Stimulated activated CD4-positive, alpha-beta T cell treated with anti-CD3 and anti-CD28 coated beads, Interleukin-2, amount 100 ng/mL, for 4 hours (primary cell): Measurements from ENCODE around the gene PTK6.
"Not testable (repeated sequence)": the region's sequence is repeated elsewhere in the genome, so short reads cannot be mapped to it uniquely, and the experiment has no call there.

ENCODE experiments used
- DNase-seq: peaks from one replicate; pipeline ENCODE4 v3.0.0-alpha.2; 2020; ENCODE audit warnings: low read depth

The PTK6 gene

GRCh38 chr20:63568986-63569949 lies 32.1 kb upstream of the PTK6 start:
- DNase-seq: no peak

- no peak for DNase-seq
Measured at GRCh38 chr20:63568170-63568981, 31.2 kb upstream of the PTK6 start.

DNA sequence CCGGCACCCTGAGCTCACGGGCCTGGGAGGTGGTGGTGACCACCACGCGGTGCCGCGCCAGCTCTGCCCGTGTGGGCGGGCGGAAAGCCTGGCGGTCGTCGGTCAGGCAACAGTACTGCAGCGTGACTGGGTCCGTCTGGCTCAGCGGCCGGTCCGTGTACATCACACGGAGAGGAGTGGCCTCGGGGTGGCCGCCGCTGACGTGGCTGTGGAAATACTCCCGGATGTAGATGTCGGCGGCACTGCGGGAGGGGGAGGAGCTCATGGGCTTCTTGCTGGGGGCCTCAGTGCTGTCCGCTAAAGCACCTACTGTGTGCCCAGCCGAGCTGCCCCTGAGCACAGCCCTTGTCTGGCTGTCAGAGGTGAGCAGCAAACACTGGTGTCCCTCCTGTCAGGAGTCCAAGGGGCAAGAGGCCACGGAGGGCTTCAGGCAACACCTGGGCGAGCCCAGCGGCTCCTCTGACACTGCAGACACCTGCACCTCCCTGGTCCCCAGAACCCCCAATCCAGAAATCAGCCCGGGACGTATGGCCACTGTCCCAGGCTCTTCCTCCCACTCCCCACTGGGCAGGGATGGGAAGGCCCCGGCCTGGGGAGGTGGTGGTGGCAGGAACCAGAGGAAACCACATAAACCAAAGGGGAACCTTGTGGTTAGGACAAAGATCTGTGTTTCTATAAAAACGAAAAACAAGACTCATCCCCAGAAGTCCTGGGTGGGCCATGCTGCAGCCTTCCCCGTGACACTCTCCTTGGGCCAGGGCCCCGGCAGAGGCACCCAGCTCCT lies 30.4 kb upstream of the PTK6 start:
- DNase-seq: no peak

DNA sequence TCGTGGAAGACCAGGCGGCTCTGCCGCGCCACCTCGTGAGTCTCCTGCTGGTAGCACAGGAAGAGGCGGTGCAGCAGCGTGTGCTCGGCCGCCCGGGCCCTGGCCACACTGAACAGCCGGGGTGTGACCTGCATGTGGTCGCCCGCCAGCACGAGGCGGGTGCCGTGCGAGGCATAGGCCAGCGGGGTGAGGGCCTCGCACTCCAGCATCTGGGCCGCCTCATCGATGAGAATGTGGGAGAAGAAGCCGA lies 29.9 kb upstream of the PTK6 start:
- DNase-seq: no peak

- no peak for DNase-seq
Measured at GRCh38 chr20:63566395-63567135, 29.4 kb upstream of the PTK6 start.

DNA sequence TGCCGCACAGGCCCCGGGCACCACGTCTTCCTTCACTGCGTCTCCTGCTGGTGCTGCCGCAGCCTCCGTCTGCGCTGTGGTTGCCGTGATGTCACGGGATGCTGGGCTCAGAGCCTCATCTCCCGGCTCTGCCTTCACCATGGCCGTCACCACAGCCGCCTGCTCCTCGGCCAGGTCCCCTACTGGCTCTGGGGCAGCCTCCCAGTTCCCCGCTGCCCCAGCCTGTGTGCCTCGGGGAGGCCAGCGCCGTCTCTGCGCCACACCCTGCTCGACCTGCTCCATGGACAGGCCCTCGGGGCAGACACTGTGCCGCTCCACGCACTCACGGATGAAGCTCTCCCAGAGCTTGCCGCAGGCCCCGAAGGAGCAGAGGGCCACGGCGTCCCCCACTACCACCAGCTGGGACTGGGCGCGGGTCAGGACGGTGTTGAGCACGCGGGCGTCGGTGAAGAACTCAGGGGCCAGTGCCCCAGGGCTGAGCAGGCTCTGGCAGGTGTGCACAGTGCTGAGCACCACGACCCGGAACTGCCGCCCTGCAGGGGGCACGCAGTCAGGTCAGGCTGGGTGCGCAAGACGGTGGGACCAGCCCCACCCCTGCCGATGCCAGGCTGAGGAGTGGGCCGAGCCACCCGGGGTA lies 28.6 kb upstream of the PTK6 start:
- no peak for DNase-seq

DNA sequence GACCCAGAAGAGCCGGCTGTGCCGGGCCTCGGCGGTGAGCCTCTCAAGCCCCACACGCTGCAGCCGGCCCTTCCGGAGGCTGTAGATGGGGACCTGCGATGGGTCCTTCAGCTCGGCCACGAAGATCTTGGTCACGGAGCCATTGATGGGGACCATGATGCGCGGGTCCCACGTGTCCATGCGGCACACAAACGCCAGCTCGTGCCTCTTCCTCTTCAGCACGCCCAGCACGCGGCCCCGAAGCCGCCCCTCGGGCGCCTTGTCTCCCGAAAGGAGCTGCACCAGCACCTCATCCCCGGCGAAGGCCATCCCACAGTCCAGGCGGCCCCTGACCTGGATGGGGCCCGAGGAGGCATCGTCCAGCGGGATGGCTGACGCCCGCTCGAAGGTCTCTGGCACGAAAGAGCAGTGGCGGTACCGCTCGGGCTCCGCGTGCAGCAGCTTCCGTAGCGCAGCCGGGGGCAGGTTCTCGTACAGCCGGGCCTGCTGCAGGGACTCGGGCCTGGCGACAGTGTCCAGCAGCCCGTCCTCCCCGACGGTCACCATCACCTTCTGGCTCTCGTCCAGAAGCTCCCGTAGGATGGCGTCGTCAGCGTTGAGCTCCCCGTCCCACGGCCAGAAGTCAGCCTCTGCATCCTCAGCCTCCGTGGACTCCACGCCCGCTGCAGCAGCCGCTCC lies 28.0 kb upstream of the PTK6 start:
- no peak for DNase-seq

DNA sequence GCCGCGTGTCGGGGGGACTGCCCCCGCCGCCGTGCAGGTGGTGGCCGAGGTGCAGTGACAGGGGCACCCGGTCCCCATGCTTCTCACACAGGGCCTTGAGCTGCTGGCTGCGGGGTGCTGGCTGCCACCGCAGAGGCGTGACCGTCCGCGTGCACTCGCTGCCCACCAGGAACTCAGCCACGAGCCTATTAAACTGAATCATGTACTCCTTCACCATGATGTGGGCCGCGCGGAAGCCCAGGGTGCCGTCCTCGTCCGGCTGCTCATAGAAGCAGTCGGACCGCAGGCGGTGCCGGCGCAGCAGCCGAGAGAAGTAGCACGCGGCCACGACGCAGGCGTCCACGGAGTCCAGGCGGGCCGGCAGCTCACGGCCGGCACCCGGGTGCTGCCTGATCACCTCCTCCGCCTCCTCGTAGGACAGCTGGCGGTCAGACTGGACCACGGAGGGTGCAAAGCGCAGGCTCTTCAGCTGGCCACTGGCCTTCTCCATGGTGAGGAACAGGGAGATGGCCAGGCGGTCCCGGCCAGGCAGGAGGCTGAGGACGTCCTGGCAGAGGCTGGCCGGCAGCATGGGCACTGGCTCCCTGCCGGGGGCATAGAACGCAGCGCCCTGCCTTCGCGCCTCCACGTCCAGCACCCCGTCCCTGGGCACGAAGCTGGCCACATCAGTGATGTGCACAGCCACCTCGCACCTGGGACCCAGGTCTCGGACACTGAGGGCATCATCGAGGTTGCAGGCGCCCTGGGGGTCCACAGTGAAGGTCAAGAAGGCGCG lies 27.0 kb upstream of the PTK6 start:
- DNase-seq: no peak

DNA sequence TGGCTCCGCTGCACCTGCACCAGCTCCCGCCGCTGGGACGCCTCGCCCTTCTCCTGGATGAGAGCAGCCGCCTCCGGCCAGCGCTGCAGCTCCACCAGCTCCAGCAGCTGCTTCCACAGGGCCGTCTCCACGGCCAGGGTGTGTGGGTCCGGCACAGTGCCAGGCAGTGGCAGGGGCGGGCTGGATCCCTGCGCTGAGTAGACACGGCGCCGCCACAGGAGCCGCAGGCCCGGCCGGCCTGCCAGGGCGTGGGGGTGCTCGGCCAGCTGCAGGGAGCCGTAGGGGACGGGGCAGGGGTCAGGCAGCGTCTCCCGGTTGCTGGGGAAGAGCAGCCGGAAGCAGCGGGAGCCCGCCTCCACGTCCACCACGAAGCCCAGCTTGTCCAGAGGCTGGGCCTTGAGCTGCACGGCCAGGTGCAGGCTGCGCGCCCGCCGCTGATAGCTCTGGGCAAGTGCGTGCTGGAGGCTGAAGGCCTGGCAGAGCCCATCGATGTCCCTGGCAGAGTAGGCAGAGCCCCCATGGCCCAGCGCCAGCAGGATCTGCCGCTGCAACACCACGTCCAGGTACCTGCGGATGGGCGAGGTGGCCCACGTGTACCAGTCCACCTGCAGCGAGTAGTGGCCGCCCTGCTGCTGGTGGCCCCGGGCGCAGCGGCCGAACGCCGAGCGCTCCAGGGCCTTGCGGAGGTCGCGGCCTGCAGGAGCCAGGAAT lies 26.2 kb upstream of the PTK6 start:
- no peak for DNase-seq

DNA sequence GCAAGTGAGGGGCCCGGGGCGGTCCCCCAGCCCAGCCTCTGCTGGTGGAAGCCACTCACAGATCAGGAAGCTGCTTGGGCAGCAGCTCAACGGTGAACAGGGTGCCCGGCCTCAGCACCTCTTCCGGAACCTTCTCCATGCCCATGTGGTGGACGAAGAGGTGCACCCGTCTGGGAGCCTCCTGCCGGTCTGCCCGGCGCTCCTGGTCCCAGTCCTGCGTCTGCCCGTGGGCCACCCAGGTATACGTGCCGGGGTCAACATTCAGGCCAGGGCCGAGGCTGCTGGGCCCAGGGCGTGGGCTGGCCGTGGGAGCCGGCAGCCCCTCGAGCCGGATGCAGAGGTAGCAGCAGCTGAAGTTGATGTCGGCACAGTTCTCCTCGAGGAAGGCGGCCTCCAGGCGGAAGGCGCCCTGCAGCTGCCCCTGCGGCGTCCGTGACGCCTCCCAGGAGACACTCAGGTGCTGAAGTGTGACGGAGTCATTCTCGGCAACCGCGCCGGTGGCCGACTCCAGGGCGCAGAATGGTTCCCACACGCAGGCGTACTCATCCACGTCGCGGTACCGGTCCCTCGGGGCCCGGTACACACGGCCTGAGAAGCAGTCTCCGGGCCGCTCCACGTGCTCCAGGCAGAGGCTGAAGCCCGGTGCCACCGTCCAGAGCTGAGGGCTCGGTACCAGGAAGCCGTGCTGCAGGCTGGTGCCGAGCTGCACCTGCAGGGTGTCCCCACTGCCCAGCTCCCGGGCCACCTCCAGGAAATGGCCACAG lies 25.5 kb upstream of the PTK6 start:
- DNase-seq: no peak

- no peak for DNase-seq
Measured at GRCh38 chr20:63561624-63562396, 24.6 kb upstream of the PTK6 start.

DNA sequence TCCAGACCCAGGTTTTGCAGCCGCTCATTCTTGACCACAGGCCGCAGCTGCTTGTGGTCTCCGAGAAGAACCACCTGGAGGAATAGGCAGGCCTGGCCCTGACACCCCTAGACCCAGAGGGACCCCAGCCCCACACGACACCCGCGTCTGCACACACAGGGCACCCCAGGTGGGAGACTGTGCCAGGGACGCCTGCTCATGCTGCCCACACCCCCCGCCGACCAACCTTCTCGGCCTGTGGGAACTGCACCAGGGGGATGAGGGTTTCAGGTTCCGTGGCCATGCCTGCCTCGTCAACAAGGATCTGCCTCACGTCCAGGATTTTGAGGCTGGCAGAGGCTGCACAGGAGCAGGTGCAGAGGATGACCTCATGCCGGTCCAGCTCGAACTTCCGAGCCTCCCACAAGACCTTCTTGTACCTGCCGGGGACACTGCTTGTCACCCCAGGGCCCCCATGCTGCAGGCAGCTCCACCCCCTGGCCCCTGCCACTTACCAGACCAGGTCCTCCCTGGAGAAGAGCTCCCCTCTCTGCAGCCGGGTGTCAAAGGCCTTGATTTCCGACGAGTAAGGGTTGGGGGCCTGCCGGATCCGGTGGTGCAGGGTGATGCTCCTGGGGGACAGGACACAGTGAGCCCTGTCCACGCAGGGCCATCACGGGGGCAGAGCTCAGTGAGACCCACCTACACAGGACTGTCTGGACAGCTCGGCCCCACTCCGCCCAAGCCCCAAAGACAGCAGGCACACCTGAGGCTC lies 23.9 kb upstream of the PTK6 start:
- no peak for DNase-seq

GRCh38 chr20:63560333-63560805 lies 23.2 kb upstream of the PTK6 start:
- no peak for DNase-seq

- DNase-seq: not testable (repeated sequence)
Measured at GRCh38 chr20:63559485-63560332, 22.5 kb upstream of the PTK6 start.

GRCh38 chr20:63558804-63559484 lies 21.8 kb upstream of the PTK6 start:
- DNase-seq: no peak
